Measurements from ENCODE around the gene MGAT5B.

- TF ChIP-seq CTCF (IDR thresholded peaks at IDR 0.05; ENCODE audit: insufficient read depth, low read depth, low read length) (no peak), EZH2 (IDR thresholded peaks at IDR 0.05; ENCODE audit: insufficient read depth, low read length) (no peak)
These were observed 79.6 kb downstream of the MGAT5B start for GRCh38 chr17:76947771-76948170.

Measured in astrocyte (in vitro differentiated cells and primary cell).